GM23248 (cell line): ENCODE measurements around the gene TOLLIP. TPM values are rescaled to one million over a fixed set of nuclear protein-coding genes. Genes with fewer than 3 reads are reported as not detected.
"Not testable (repeated sequence)": the region's sequence is repeated elsewhere in the genome, so short reads cannot be mapped to it uniquely, and the experiment has no call there.

Experiments
- DNase-seq: peaks from one replicate; pipeline ENCODE4 v3.0.0-alpha.2; 2015
- H2AFZ ChIP-seq: fragments of 200-600 bp; sonication (generic); 2 replicates; pipeline ENCODE4 v1.6.1; 2016; ENCODE audit warnings: antibody characterized with exemption
- H3F3A ChIP-seq: fragments of 200-600 bp; sonication (generic); 2 replicates; pipeline ENCODE4 v1.6.1; 2016; ENCODE audit warnings: mild to moderate bottlenecking, antibody characterized with exemption, mixed run types; ENCODE audit not compliant: insufficient read depth
- H3K27ac ChIP-seq: fragments of 200-600 bp; sonication (generic); 2 replicates; pipeline ENCODE4 v1.5.1; 2016; ENCODE audit warnings: mild to moderate bottlenecking
- H3K27me3 ChIP-seq: fragments of 200-600 bp; sonication (generic); replicated peaks from 2 replicates; pipeline ENCODE4 v1.6.1; 2016; ENCODE audit warnings: mild to moderate bottlenecking; ENCODE audit not compliant: insufficient read depth
- H3K36me3 ChIP-seq: fragments of 200-600 bp; sonication (generic); 2 replicates; pipeline ENCODE4 v1.6.1; 2016; ENCODE audit warnings: low read depth, mild to moderate bottlenecking
- H3K4me1 ChIP-seq: fragments of 200-600 bp; sonication (generic); 2 replicates; pipeline ENCODE4 v1.6.1; 2016; ENCODE audit warnings: mild to moderate bottlenecking; ENCODE audit not compliant: insufficient read depth
- H3K4me2 ChIP-seq: fragments of 200-600 bp; sonication (generic); one replicate; pipeline ENCODE4 v1.6.1; 2016; ENCODE audit warnings: mild to moderate bottlenecking; ENCODE audit not compliant: unreplicated experiment
- H3K4me3 ChIP-seq: fragments of 200-600 bp; sonication (generic); 2 replicates; pipeline ENCODE4 v1.5.1; 2016; ENCODE audit warnings: mild to moderate bottlenecking
- H3K79me2 ChIP-seq: fragments of 200-600 bp; sonication (generic); 2 replicates; pipeline ENCODE4 v1.6.1; 2016; ENCODE audit warnings: mild to moderate bottlenecking; ENCODE audit not compliant: insufficient read depth
- H3K9ac ChIP-seq: fragments of 200-600 bp; sonication (generic); 2 replicates; pipeline ENCODE4 v1.6.1; 2016; ENCODE audit warnings: mild to moderate bottlenecking
- H3K9me2 ChIP-seq: fragments of 200-600 bp; sonication (generic); 2 replicates; pipeline ENCODE4 v1.6.1; 2016; ENCODE audit warnings: mixed run types, mild to moderate bottlenecking, moderate library complexity; ENCODE audit not compliant: insufficient read depth
- H3K9me3 ChIP-seq: fragments of 200-600 bp; sonication (generic); one replicate; pipeline ENCODE4 v1.6.1; 2017; ENCODE audit warnings: low read depth
- H4K20me1 ChIP-seq: fragments of 200-600 bp; sonication (generic); 2 replicates; pipeline ENCODE4 v1.6.0; 2016; ENCODE audit not compliant: insufficient read depth
- EZH2 ChIP-seq: fragments of 200-600 bp; sonication (generic); IDR thresholded peaks from 2 replicates; pipeline ENCODE4 v1.6.1; 2018; ENCODE audit warnings: antibody characterized with exemption, mild to moderate bottlenecking; ENCODE audit not compliant: insufficient read depth, poor library complexity, severe bottlenecking
- EZH2phosphoT487 ChIP-seq: fragments of 200-600 bp; sonication (generic); IDR thresholded peaks from 2 replicates; pipeline ENCODE4 v1.6.1; 2018; ENCODE audit warnings: antibody characterized with exemption, moderate library complexity, mild to moderate bottlenecking, low read depth; ENCODE audit not compliant: insufficient read depth
- WGBS, 2 experiments: methylation state at CpG; one replicate each; pipeline ENCODE4 v1.1.6; 2015 to 2017; ENCODE audit warnings: low lambda C conversion rate in 2 of 2, low coverage in 1 of 2; ENCODE audit errors: missing lambda C conversion rate in 2 of 2; 5-methylcytosine and 5-hydroxymethylcytosine counted together
- in situ Hi-C: fragments of 300-500 bp; cut with MboI; formaldehyde crosslinking; loops from 2 replicates; pipeline ENCODE4 v1.15.0; 2020
- polyA plus RNA-seq: library from polyadenylated mRNA; unstranded; fragments of >200 nt; fragmentation: Nextera tagmentation; extraction: Ambion mirVana; gene quantifications from 2 replicates; pipeline ENCODE4 v1.2.1, GENCODE V29; 2016
- total RNA-seq: library from RNA; depleted of rRNA; stranded (reverse); fragments of >200 nt; shearing (Covaris generic); gene quantifications from 2 replicates; pipeline ENCODE4 v1.2.3, GENCODE V29; 2014; rRNA removed

TOLLIP gene
- total RNA-seq (27.3 and 41.7 TPM in 2 replicates), polyA plus RNA-seq (53.6 and 57.7 TPM in 2 replicates)

- in situ Hi-C loops, result no loop called here
- no peak for TF ChIP-seq EZH2
- no peak for TF ChIP-seq EZH2phosphoT487
- no peaks in the 10 kb centered on the region for H3K9me2 ChIP-seq
- peaks cover 3% of the 10 kb centered on the region for H3K9me3 ChIP-seq
- H3K9ac ChIP-seq, result peak within 1 kb of the TSS; percentile 90
- 1 to 2% methylated on average over 66 to 67 of the region's 97 CpGs for WGBS, 2 experiments
- no peaks in the 10 kb centered on the region for H3K27me3 ChIP-seq
- peak within 1 kb of the TSS; percentile 67 for H3K27ac ChIP-seq
- peak within 1 kb of the TSS; percentile 68 for H3K4me2 ChIP-seq
- peak within 1 kb of the TSS; percentile 86 for H2AFZ ChIP-seq
- H3F3A ChIP-seq, result peaks cover 2% of the 10 kb centered on the region; the same call in 1 of the 2 replicates
- no peaks in the 10 kb centered on the region for H4K20me1 ChIP-seq
- H3K4me1 ChIP-seq, result peaks cover 5% of the 10 kb centered on the region
- peak; percentile 98 for DNase-seq
- peaks cover 41% of the 10 kb centered on the region for H3K79me2 ChIP-seq
- H3K36me3 ChIP-seq, result no peaks in the 10 kb centered on the region
- H3K4me3 ChIP-seq, result peak within 1 kb of the TSS; percentile 72
Observed at GRCh38 chr11:1309498-1310317, at the start of gene TOLLIP. TOLLIP (minus strand) TSS chr11:1309632; CDS start chr11:1309498, 134 bp downstream.

GRCh38 chr11:1358931-1359330 lies 49.5 kb upstream of the TOLLIP start:
- H3K27ac ChIP-seq, DNase-seq, H4K20me1 ChIP-seq, in situ Hi-C loops, H3K9ac ChIP-seq, H3K79me2 ChIP-seq, H3K4me2 ChIP-seq, H3K27me3 ChIP-seq, H3F3A ChIP-seq, H3K4me3 ChIP-seq, H2AFZ ChIP-seq, H3K9me2 ChIP-seq, H3K4me1 ChIP-seq, H3K36me3 ChIP-seq, H3K9me3 ChIP-seq: not testable (repeated sequence)
- WGBS, 2 experiments, result 76 to 82% methylated on average over 16 to 17 of the region's 17 CpGs

GRCh38 chr11:1358286-1358685 lies 48.9 kb upstream of the TOLLIP start:
- TF ChIP-seq EZH2phosphoT487, result no peak
- no peak for TF ChIP-seq EZH2
- Histone ChIP-seq H3K9ac (no peak overlapping the region), H3K4me3 (no peak overlapping the region), H3K79me2 (no peaks in the 10 kb centered on the region), H3K4me1 (no peaks in the 10 kb centered on the region), H3K4me2 (no peak overlapping the region), H3K9me2 (no peaks in the 10 kb centered on the region), H3F3A (no peaks in the 10 kb centered on the region), H3K9me3 (no peaks in the 10 kb centered on the region), H3K36me3 (no peaks in the 10 kb centered on the region), H2AFZ (no peak overlapping the region), H3K27ac (no peak overlapping the region), H3K27me3 (peaks cover 6% of the 10 kb centered on the region; the same call in 1 of the 2 replicates), H4K20me1 (no peaks in the 10 kb centered on the region)
- in situ Hi-C loops, result no loop called here
- WGBS, 2 experiments, result 57 to 70% methylated on average over 9 to 16 of the region's 16 CpGs
- DNase-seq, result no peak

GRCh38 chr11:1356478-1356960 lies 47.1 kb upstream of the TOLLIP start:
- no peak overlapping the region for H3K27ac ChIP-seq
- H3K4me3 ChIP-seq, result no peak overlapping the region
- no peaks in the 10 kb centered on the region for H3F3A ChIP-seq
- H3K27me3 ChIP-seq, result peaks cover 6% of the 10 kb centered on the region; the same call in 1 of the 2 replicates
- H3K9me2 ChIP-seq, result no peaks in the 10 kb centered on the region
- no peak overlapping the region for H3K4me2 ChIP-seq
- DNase-seq, result no peak
- in situ Hi-C loops, result no loop called here
- no peak overlapping the region for H3K9ac ChIP-seq
- no peaks in the 10 kb centered on the region for H4K20me1 ChIP-seq
- H2AFZ ChIP-seq, result no peak overlapping the region
- 60 to 62% methylated on average over 2 to 13 of the region's 13 CpGs for WGBS, 2 experiments
- no peaks in the 10 kb centered on the region for H3K9me3 ChIP-seq
- TF ChIP-seq EZH2phosphoT487 (no peak), EZH2 (no peak)
- no peaks in the 10 kb centered on the region for H3K4me1 ChIP-seq
- no peaks in the 10 kb centered on the region for H3K79me2 ChIP-seq
- no peaks in the 10 kb centered on the region for H3K36me3 ChIP-seq
